ENCODE results near the gene STXBP2.

Gene STXBP2

DNA sequence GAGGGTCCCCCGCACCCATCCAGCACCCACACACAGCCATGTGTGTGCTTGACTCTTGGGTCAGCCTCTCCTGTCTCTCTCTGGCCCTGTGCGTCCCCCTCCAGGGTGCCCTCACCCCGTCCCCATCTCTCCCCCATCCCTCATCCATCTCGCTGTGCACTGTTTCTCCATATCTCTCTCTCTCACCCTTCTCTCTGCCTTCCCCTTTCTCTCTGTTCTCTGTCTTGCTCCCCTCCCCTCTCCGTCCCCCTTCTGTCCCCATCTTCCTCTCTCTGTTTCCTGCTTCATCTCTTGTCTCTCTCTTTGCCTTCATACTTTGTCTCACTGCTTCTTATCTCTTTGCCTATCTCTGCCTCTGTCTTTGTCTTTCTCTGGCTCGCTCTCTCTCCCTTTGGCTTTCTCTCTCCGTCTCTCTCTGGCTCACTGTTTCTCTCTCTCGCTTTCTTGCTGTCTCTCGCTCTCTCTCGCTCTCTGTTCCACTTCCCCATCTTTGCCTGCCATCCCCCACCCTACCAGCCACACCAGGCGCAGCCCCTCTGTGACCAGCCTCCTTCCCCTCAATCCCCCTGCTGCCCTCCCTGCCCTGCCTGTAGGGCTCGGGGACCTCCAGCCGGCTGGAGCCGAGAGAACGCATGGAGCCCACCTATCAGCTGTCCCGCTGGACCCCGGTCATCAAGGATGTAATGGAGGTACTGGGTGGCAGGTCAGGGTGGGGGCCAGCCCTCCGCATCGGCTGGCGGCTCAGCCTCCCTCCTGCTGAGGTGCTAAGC lies 8.9 kb downstream of the STXBP2 start:
- no peak overlapping the region for H3K4me3 ChIP-seq (ENCODE audit: low read length)
- DNase-seq: no peak
- H3K9me3 ChIP-seq (replicated peaks; ENCODE audit: insufficient read depth, low read length): no peaks in the 10 kb centered on the region
- H3K79me2 ChIP-seq (ENCODE audit: low read length): no peaks in the 10 kb centered on the region
- TF ChIP-seq, protein P1, sequence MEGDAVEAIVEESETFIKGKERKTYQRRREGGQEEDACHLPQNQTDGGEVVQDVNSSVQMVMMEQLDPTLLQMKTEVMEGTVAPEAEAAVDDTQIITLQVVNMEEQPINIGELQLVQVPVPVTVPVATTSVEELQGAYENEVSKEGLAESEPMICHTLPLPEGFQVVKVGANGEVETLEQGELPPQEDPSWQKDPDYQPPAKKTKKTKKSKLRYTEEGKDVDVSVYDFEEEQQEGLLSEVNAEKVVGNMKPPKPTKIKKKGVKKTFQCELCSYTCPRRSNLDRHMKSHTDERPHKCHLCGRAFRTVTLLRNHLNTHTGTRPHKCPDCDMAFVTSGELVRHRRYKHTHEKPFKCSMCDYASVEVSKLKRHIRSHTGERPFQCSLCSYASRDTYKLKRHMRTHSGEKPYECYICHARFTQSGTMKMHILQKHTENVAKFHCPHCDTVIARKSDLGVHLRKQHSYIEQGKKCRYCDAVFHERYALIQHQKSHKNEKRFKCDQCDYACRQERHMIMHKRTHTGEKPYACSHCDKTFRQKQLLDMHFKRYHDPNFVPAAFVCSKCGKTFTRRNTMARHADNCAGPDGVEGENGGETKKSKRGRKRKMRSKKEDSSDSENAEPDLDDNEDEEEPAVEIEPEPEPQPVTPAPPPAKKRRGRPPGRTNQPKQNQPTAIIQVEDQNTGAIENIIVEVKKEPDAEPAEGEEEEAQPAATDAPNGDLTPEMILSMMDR (IDR thresholded peaks at IDR 0.05; ENCODE audit: low read length): no peak
- TF ChIP-seq EZH2phosphoT487 (IDR thresholded peaks at IDR 0.05; ENCODE audit: low read length) (no peak), EZH2 (optimal IDR thresholded peaks at IDR 0.05; ENCODE audit: low read depth, low read length) (no peak)
- no peaks in the 10 kb centered on the region for H3K9me2 ChIP-seq (replicated peaks; ENCODE audit: insufficient read depth, low read length)
- H3F3A ChIP-seq (ENCODE audit: insufficient read depth, low read length): no peaks in the 10 kb centered on the region
- H2AFZ ChIP-seq (ENCODE audit: low read length): no peak overlapping the region
- H3K27ac ChIP-seq (ENCODE audit: low read length): no peak overlapping the region
- H4K20me1 ChIP-seq (ENCODE audit: insufficient read depth, low read length): no peaks in the 10 kb centered on the region
- no peaks in the 10 kb centered on the region for H3K4me1 ChIP-seq (ENCODE audit: low read length)
- peaks cover 15% of the 10 kb centered on the region for H3K27me3 ChIP-seq (replicated peaks; ENCODE audit: insufficient read depth, low read length)
- H3K4me2 ChIP-seq (ENCODE audit: low read depth, low read length): no peak overlapping the region
- no peaks in the 10 kb centered on the region for H3K36me3 ChIP-seq (replicated peaks; ENCODE audit: insufficient read depth, low read length)
- H3K9ac ChIP-seq (ENCODE audit: low read length): no peak overlapping the region

DNA sequence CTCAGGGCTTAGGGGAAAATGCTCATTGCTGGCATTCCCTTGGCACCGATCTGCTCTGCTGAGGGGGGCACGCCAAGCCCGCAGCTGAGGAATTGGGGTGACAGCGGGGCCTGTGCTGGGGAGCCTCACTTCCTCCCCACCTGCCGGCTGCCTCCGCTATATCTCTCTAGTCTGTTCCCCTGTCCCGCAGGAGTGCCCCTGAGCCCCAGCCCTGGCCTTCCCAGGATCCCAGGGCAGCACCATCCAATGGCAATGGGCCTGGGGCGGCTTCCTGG lies 9.5 kb downstream of the STXBP2 start:
- Histone ChIP-seq H3K9me2 (replicated peaks; ENCODE audit: insufficient read depth, low read length) (no peaks in the 10 kb centered on the region), H3K27me3 (replicated peaks; ENCODE audit: insufficient read depth, low read length) (peaks cover 20% of the 10 kb centered on the region), H3K27ac (ENCODE audit: low read length) (no peak overlapping the region), H3K9ac (ENCODE audit: low read length) (no peak overlapping the region), H4K20me1 (ENCODE audit: insufficient read depth, low read length) (no peaks in the 10 kb centered on the region), H3K4me1 (ENCODE audit: low read length) (no peaks in the 10 kb centered on the region), H3K4me2 (ENCODE audit: low read depth, low read length) (no peak overlapping the region), H3K79me2 (ENCODE audit: low read length) (no peaks in the 10 kb centered on the region), H3K9me3 (replicated peaks; ENCODE audit: insufficient read depth, low read length) (no peaks in the 10 kb centered on the region), H3F3A (ENCODE audit: insufficient read depth, low read length) (no peaks in the 10 kb centered on the region), H3K4me3 (ENCODE audit: low read length) (no peak overlapping the region), H2AFZ (ENCODE audit: low read length) (no peak overlapping the region), H3K36me3 (replicated peaks; ENCODE audit: insufficient read depth, low read length) (no peaks in the 10 kb centered on the region)
- DNase-seq: no peak
- TF ChIP-seq, protein P1 (IDR thresholded peaks at IDR 0.05; ENCODE audit: low read length): no peak
- no peak for TF ChIP-seq EZH2 (optimal IDR thresholded peaks at IDR 0.05; ENCODE audit: low read depth, low read length)
- TF ChIP-seq EZH2phosphoT487 (IDR thresholded peaks at IDR 0.05; ENCODE audit: low read length): no peak

DNA sequence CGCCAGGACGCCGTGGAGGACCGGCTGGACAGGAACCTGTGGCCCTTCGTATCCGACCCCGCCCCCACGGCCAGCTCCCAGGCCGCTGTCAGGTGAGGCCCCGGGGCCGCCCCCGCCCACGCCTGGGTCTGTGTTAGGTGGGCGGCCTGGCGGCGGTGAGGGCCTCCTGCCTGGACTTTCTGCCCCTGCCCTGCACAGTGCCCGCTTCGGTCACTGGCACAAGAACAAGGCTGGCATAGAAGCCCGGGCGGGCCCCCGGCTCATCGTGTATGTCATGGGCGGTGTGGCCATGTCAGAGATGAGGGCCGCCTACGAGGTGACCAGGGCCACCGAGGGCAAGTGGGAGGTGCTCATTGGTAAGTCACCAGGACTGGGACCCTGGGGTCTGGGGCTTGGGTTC lies 10.2 kb downstream of the STXBP2 start:
- H3K79me2 ChIP-seq (ENCODE audit: low read length): no peaks in the 10 kb centered on the region
- no peak overlapping the region for H3K4me2 ChIP-seq (ENCODE audit: low read depth, low read length)
- no peak overlapping the region for H3K4me3 ChIP-seq (ENCODE audit: low read length)
- TF ChIP-seq EZH2phosphoT487 (IDR thresholded peaks at IDR 0.05; ENCODE audit: low read length): no peak
- TF ChIP-seq, protein P1 (IDR thresholded peaks at IDR 0.05; ENCODE audit: low read length): no peak
- TF ChIP-seq EZH2 (optimal IDR thresholded peaks at IDR 0.05; ENCODE audit: low read depth, low read length): no peak
- no peaks in the 10 kb centered on the region for H3K4me1 ChIP-seq (ENCODE audit: low read length)
- no peaks in the 10 kb centered on the region for H3K9me3 ChIP-seq (replicated peaks; ENCODE audit: insufficient read depth, low read length)
- H3K27me3 ChIP-seq (replicated peaks; ENCODE audit: insufficient read depth, low read length): peaks cover 21% of the 10 kb centered on the region
- no peak for DNase-seq
- no peak overlapping the region for H3K9ac ChIP-seq (ENCODE audit: low read length)
- H3K9me2 ChIP-seq (replicated peaks; ENCODE audit: insufficient read depth, low read length): no peaks in the 10 kb centered on the region
- no peaks in the 10 kb centered on the region for H4K20me1 ChIP-seq (ENCODE audit: insufficient read depth, low read length)
- no peaks in the 10 kb centered on the region for H3F3A ChIP-seq (ENCODE audit: insufficient read depth, low read length)
- H2AFZ ChIP-seq (ENCODE audit: low read length): no peak overlapping the region
- no peaks in the 10 kb centered on the region for H3K36me3 ChIP-seq (replicated peaks; ENCODE audit: insufficient read depth, low read length)
- no peak overlapping the region for H3K27ac ChIP-seq (ENCODE audit: low read length)

Measured in MM.1S (cell line).